Measurements from ENCODE around the gene PHAF1. TPM values are rescaled to one million over a fixed set of nuclear protein-coding genes. Genes with fewer than 3 reads are reported as not detected.

Gene PHAF1
- total and polyA plus RNA-seq, 9 of the 15 experiments (the other 6 are each of a cell fraction or from before 2014, with no cell fraction given) = 5.1 to 25.4 (median 13.8) TPM

GRCh38 chr16:67164599-67165061 is 54.9 kb downstream of the PHAF1 start, which contains the start of gene HSF4:
Gene HSF4, plus strand, starts transcription at chr16:67164745. Its CDS starts 67 bp downstream, at chr16:67164812.
- intact Hi-C loops (cut with micrococcal nuclease) = no loop called here
- H4K20me1 ChIP-seq (replicated peaks; ENCODE audit: control insufficient read depth, insufficient read depth, low read length) = no peaks in the 10 kb centered on the region
- FAIRE-seq = peak; percentile 60
- H3K4me2 ChIP-seq (ENCODE audit: insufficient read depth, low read length) = peak within 1 kb of the TSS; percentile 54
- WGBS (ENCODE audit: insufficient coverage, low coverage, missing lambda C conversion rate) = 3% methylated on average over 36 of the region's 41 CpGs
- no peaks in the 10 kb centered on the region for H3K9me3 ChIP-seq (replicated peaks; ENCODE audit: control insufficient read depth, insufficient read depth, low read depth, low read length)
- DNase-seq (ENCODE audit: extremely low read depth in 1 of 4, low spot score in 3 of 4) = peak; percentile 79 to 87 (median 84)
- H2AFZ ChIP-seq (ENCODE audit: low read depth, low read length) = peak within 1 kb of the TSS; percentile 86
- no peaks in the 10 kb centered on the region for H3K9me1 ChIP-seq (ENCODE audit: control insufficient read depth, insufficient read depth, low read length)
- POLR2A ChIA-PET = no interaction called here
- H3K27me3 ChIP-seq (ENCODE audit: control insufficient read depth in 2 of 2, insufficient read depth in 2 of 2, low read length in 2 of 2) = no peaks in the 10 kb centered on the region
- peak within 1 kb of the TSS; percentile 82 for H3K27ac ChIP-seq (ENCODE audit: extremely low read depth, low read depth, low read length)
- H3K36me3 ChIP-seq (ENCODE audit: control insufficient read depth, insufficient read depth, low read length) = peaks cover 13% of the 10 kb centered on the region; the same call in 2 of the 3 replicates
- peaks cover 18% of the 10 kb centered on the region for H3K79me2 ChIP-seq (ENCODE audit: control insufficient read depth, insufficient read depth, low read length)
- peak within 1 kb of the TSS; percentile 34 for H3K4me3 ChIP-seq
- H3K9ac ChIP-seq (ENCODE audit: insufficient read depth in 1 of 2, low read depth in 2 of 2, low read length in 2 of 2) = peak within 1 kb of the TSS; percentile 76 to 95
- no TSS peak for BruUV-seq (replicated peaks)
- peak; percentile 82 for ATAC-seq
- in situ Hi-C loops (cut with MboI) = loop anchor here (25.0 kb wide), 1 partner anchor 202 kb away; the partner anchor contains the start of gene CES3
- peaks cover 14 to 84% of the 10 kb centered on the region in 2 experiments for H3K4me1 ChIP-seq (replicated peaks in 1 of 2; ENCODE audit: control insufficient read depth in 2 of 2, insufficient read depth in 2 of 2, low read length in 2 of 2)
- CTCF ChIA-PET (ENCODE audit: low intra/inter-chr PET ratio) = interaction anchor here (0.7 kb wide), 1 partner anchor 14 kb away, joined by 4 read pairs; the partner anchor contains the start of gene B3GNT9
- peak; percentile 92 for TF ChIP-seq CXXC5 (CRISPR knock-in tag; IDR thresholded peaks at IDR 0.05)
- peak; percentile 71; the same call in 1 of the 2 replicates for TF ChIP-seq CTBP1 (IDR thresholded peaks at IDR 0.05; ENCODE audit: borderline replicate concordance)
- TF ChIP-seq YY1 (IDR thresholded peaks at IDR 0.05; ENCODE audit: borderline replicate concordance in 1 of 3, control insufficient read depth in 1 of 3, extremely low read depth in 1 of 3, insufficient read depth in 3 of 3, insufficient read length in 1 of 3, insufficient replicate concordance in 2 of 3, low read depth in 1 of 3, low read length in 2 of 3) = peak in 1 of 3 experiments; percentile 40
- peak in 1 of 2 experiments; percentile 9; a peak in 1 of 4 replicates for TF ChIP-seq HDAC1 (IDR thresholded peaks at IDR 0.05)
- peak; percentile 82 for TF ChIP-seq VEZF1 (CRISPR knock-in tag; IDR thresholded peaks at IDR 0.05)
- peak; percentile 90 for TF ChIP-seq HNRNPK (IDR thresholded peaks at IDR 0.05; ENCODE audit: low read depth, low read length, poor library complexity, severe bottlenecking)
- TF ChIP-seq HNRNPL (IDR thresholded peaks at IDR 0.05; ENCODE audit: low read depth, low read length) = peak; percentile 76; the same call in 1 of the 2 replicates
- peak; percentile 77 for TF ChIP-seq POLR2G (IDR thresholded peaks at IDR 0.05; ENCODE audit: low read depth, low read length)
- no peak for TF ChIP-seq CC2D1A (IDR thresholded peaks at IDR 0.05)
- no peak for TF ChIP-seq MECOM (CRISPR knock-in tag; IDR thresholded peaks at IDR 0.05)
- no peak for TF ChIP-seq TCF3 (CRISPR knock-in tag; IDR thresholded peaks at IDR 0.05)
- peak in 1 of 2 experiments; percentile 49; a peak in 1 of 4 replicates for TF ChIP-seq SIN3A (IDR thresholded peaks at IDR 0.05; ENCODE audit: borderline replicate concordance in 2 of 2, control insufficient read depth in 1 of 2, low read depth in 2 of 2, low read length in 2 of 2)
- no peak for TF ChIP-seq ZEB2 (IDR thresholded peaks at IDR 0.05)
- TF ChIP-seq UBTF (IDR thresholded peaks at IDR 0.05; ENCODE audit: borderline replicate concordance in 1 of 2, low read depth in 2 of 2, low read length in 2 of 2) = peak; percentile 81 to 92; a peak in 3 of 4 replicates
- TF ChIP-seq TAF15 (IDR thresholded peaks at IDR 0.05; ENCODE audit: low read depth, low read length) = no peak
- TF ChIP-seq KAT7 (CRISPR knock-in tag; IDR thresholded peaks at IDR 0.05; ENCODE audit: borderline replicate concordance) = peak; percentile 82; the same call in 1 of the 2 replicates

Measured in K562 (cell line).